HG02610 (cell line): Measurements from ENCODE around the gene BHMT.
"Not testable (repeated sequence)": the region's sequence is repeated elsewhere in the genome, so short reads cannot be mapped to it uniquely, and the experiment has no call there.

ENCODE experiments used
- ATAC-seq: cut with Tn5 transposase; IDR thresholded peaks from one replicate; pipeline ENCODE4 v1.9.1; 2021; ENCODE audit warnings: mild to moderate bottlenecking, moderate library complexity; ENCODE audit not compliant: unreplicated experiment

BHMT gene

DNA sequence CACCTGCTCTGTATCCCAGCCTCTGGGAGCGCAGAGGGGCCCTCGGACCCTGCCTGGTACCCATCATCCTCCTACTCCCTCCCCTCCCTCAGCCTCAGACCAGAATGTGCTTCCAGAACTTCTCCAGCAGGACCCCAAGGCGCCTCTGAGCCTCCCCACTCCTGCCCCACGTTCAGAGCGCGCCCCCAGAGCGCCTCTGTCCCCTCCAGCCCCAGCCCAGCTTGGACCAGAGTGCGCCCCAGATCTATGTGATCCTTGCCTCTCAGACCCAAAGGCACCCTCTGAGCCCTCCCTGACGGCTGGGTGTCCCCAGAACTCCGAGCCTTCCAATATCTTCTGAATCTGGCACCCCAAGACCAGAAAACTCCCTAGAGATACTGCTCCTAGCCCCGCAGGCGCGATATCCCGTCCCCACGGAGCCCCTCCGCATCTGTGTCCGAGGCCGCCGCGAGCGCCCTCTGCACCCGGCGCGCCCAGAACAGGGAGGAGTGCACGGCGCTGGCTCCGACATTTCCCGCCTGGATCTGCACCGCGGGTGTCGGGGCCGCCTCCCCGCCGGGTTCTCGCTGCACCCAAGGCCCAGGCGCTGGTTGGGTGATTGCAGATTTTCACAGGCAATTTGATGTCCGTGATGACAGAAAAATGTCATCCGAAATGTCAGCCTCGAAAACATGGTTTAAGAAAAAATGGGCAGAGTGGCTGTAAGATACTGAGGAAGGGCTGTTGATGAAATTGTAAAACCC, 522 bp downstream of the BHMT start:
- ATAC-seq: no peak

GRCh38 chr5:79112703-79113058, 1.1 kb downstream of the BHMT start:
- no peak for ATAC-seq

GRCh38 chr5:79119486-79119885, 7.9 kb downstream of the BHMT start:
- ATAC-seq: no peak

DNA sequence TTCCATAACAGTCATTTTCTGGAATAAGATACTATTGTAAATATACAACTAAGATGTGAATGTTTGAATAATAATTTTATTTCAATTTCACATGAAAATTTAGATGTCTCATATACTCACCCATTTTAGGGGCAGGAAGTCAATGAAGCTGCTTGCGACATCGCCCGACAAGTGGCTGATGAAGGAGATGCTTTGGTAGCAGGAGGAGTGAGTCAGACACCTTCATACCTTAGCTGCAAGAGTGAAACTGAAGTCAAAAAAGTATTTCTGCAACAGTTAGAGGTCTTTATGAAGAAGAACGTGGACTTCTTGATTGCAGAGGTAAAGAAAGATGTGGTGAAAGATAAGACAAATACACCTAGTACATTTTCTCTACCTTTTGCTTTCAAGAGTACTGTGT, 8.6 kb downstream of the BHMT start:
- no peak for ATAC-seq

DNA sequence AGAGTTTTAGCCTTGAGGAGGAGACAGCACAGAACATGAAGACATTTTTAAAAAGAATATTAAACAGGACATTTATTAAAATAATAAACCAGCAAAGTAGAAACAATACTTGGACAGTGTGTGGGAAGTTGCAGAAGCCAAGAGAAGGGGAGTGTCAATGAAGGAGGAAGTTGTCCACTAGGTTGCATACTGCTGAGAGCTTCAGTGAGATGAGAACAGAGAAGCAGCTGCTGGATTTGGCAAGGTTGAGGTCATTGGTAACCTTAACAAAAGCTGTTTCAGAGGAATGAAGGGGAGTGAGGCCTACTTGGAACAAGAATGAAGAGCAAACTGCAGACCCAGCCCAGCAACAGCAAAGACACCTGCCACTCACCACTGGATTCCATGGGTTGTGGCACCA, 11.4 kb downstream of the BHMT start:
- no peak for ATAC-seq

DNA sequence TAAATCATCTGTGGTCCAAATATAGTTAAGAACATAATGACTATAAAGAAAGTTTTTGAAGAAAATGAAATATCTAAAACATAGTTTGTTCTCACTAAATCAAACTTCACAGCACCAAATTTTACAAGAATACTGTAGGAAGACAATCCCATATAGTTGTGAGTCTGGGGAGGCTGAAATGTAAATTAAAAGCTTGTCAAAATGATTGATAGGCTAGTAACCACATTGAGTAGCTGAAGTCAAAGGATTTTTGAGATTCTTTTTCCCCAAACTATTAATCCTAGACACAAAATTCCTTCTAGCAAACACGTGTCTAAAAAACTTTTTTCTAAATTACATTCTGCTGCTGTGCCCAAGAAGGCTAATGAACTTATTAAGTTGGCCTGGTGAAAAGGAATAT, 13.0 kb downstream of the BHMT start:
- no peak for ATAC-seq

DNA sequence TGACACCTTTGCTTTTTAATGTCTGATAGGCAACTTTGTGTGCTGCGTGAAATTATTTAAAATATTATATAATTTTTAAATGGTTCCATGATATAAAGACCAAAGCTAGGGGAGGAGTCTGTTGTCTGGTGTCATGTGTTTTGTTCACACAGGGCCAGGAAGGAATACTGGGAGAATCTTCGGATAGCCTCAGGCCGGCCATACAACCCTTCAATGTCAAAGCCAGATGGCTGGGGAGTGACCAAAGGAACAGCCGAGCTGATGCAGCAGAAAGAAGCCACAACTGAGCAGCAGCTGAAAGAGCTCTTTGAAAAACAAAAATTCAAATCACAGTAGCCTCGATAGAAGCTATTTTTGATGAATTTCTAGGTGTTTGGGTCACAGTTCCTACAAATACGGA, 19.2 kb downstream of the BHMT start:
- no peak for ATAC-seq

- no peak for ATAC-seq
Observed at GRCh38 chr5:79133121-79133656, 21.6 kb downstream of the BHMT start.

- no peak for ATAC-seq
Observed at GRCh38 chr5:79133657-79134451, 22.2 kb downstream of the BHMT start.

- no peak for ATAC-seq
Observed at GRCh38 chr5:79135790-79136553, 24.4 kb downstream of the BHMT start.

DNA sequence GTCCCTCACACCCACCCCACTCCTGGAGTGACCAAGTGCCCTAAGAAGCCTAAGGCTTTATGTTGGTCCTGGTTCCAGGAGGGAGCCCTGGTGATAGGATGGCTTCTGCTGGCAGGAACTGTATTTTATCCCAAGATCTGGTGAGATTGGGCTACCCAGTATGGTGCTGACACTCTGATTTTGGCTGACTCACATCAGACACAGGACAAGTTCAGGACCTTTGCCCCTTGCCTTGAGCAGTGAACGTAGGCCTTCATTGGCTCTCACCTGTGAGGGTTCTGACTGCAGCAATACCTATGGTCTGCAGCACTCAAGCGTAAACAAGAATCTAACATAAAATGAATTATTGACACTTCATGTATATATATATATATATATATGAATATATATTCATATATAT, 25.0 kb downstream of the BHMT start:
- ATAC-seq: no peak

DNA sequence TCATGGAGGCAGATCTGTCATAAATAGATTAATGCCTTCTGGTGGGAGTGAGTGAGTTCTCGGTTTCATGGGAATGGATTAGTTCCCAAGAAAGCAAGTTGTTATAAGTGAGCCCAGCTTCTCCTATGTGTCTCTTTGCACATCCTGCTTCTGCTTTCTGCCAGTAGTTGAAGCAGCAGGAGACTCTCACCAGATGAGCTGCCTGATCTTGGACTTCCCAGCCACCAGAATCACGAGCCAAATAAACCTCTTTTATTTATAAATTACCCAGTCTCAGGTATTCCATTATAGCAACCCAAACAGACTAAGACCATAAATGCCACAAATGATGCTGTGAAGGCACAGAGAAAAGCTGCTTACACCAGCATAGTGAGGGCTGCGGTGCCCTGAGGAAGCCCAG, 28.9 kb downstream of the BHMT start:
- ATAC-seq: no peak

DNA sequence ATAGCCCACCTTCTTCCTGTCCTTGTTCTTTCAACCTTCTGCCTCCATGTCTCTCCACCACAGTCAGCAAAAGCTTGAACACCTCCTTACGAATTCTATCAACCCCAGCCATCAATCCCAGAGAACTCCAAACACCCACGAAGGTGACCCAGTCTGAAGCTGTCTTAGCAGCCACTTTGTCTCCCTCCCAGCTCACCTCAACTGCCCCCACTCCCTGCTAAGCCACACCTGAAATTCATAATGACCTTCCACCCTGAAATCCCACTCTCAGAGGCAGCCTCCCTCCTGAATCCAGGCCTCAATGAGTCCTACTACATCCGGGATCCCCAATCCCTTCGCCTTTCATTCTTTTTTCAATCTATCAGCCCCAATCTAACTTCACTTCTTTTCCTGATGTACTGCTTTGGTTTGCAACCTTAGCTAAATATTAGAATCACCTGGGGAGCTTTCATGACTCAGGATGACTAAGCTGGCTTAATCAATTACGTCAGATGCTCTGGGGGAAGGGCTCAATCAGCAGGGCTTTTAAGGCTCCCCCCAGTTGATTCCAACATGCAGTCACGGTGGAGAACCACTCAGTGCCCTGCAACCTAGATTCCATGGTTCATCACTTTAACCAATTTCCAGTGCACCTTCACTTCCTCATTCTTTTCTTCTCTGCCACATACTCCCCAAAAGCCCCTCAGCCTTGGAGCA, 32.2 kb downstream of the BHMT start:
- no peak for ATAC-seq

DNA sequence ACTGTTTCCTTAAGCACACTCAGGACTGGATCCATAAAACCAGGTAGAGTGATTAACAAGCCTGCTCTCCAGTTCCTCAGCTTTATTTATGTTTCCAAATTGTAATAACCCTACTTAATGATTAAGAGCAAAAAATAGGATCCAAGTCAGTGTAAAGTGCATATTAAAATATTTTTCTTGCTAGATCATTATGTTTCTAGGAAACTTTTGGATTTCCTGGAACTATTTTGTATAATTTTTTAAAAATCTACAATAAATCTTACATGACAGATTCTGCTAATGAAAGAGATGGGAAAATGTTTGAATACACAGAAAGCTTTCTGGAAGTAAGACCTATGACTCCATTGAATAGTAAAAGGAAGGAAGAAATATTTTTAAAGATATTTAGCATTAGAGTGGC, 35.5 kb downstream of the BHMT start:
- ATAC-seq: no peak

- no peak for ATAC-seq
Observed at GRCh38 chr5:79149433-79149832, 37.8 kb downstream of the BHMT start.

DNA sequence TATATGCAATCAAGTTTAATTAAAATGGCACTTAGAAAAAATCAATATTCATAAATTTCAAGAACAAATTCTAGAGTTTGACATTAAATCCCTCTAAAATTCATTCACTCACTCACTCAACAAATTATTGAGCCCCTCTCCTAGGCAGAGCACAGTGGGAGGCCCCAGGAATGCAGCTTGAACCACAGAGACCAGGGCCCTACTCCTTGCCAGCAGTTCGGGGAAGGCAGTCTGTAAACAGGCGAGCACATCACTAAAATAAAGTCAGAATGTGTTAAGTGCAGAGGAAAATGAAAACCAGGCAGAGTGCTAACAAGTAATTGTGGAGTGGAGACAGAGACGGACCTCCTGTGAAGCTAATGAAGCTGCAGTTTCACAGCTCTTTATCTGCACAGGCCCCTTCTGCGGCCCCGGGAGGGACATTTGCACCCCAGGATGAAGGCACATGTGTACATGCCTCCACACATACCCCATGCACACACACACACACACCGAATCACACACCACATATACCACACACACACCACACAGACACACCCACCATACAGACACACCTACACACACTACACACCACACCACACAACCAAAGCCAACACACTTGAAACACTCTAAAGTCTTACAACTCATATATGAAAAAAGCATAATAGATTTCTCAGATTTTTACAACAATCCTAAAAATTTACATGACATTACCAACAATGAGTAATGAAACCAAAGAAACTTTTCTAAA, 40.5 kb downstream of the BHMT start:
- no peak for ATAC-seq

DNA sequence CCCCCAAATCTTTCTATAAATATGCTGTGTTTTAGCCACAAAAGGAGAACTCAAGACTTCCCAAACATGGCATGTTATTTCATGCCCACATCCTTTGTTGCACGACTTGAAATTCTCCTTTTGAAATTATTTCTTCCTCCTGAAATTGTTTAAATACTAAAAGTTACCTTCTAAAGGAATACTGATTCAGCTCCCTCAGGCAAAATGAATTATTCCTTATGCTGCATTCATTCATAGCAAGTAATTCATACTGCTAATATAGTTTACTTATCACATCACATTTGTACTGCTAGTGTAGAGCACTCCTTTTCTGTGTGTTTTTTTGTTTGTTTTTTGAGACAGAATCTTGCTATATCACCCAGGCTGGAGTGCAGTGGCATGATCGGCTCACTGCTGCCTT, 45.7 kb downstream of the BHMT start:
- ATAC-seq: no peak

GRCh38 chr5:79161647-79162046, 50.0 kb downstream of the BHMT start:
- ATAC-seq: not testable (repeated sequence)

GRCh38 chr5:79168031-79168430, 56.4 kb downstream of the BHMT start:
- ATAC-seq: no peak

DNA sequence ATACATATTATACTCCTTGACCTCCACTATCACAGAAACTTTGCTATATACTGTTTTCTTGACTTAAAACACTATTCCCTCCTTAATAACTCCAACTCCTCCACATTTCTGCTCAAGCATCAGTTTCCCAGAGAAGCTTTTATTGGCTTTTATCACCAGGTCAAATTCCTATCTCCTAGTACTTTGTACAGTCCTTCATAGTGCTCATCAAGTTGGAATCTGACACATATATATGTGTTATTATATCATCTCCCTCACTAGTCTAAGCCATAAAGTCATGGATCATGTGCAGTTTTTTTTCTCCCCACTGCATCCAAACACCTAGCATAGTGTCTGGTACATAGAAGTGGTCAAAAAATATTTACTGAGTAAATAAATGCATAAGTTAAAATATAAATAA, 59.1 kb downstream of the BHMT start:
- ATAC-seq: no peak
